HL-60 (cell line): ENCODE results near the gene ABL2.
A peak's percentile ranks its signal among the peaks of the same experiment; 100 is the strongest.

Experiments
- DNase-seq, 2 experiments: peaks; one replicate each; pipeline ENCODE4 v3.0.0-alpha.2; 2010 to 2020; ENCODE audit warnings: low read depth in 1 of 2, low spot score in 1 of 2
- H3K27ac ChIP-seq: fragments of 250-450 bp; sonication (Bioruptor Pico); replicated peaks from 2 replicates; pipeline ENCODE4 v1.5.1; 2020; ENCODE audit warnings: mild to moderate bottlenecking, moderate library complexity
- H3K27me3 ChIP-seq: fragments of 250-450 bp; sonication (Bioruptor Pico); 2 replicates; pipeline ENCODE4 v1.5.1; 2021; ENCODE audit warnings: mild to moderate bottlenecking, moderate library complexity; ENCODE audit not compliant: insufficient read depth, poor library complexity, severe bottlenecking
- H3K4me3 ChIP-seq: replicated peaks from 2 replicates; pipeline ENCODE4 v1.5.1; 2011; ENCODE audit warnings: mild to moderate bottlenecking, control low read depth, low read length; ENCODE audit not compliant: insufficient read depth
- GABPA ChIP-seq: IDR thresholded peaks from 2 replicates; pipeline ENCODE4 v1.6.1; 2012; ENCODE audit warnings: low read depth
- POLR2AphosphoS5 ChIP-seq: IDR thresholded peaks from 2 replicates; pipeline ENCODE4 v1.6.1; 2012; ENCODE audit warnings: low read depth
- REST ChIP-seq: IDR thresholded peaks from 2 replicates; pipeline ENCODE4 v1.6.1; 2012; ENCODE audit warnings: low read depth; ENCODE audit not compliant: insufficient replicate concordance
- SPI1 ChIP-seq: IDR thresholded peaks from 2 replicates; pipeline ENCODE4 v1.6.1; 2012; ENCODE audit warnings: low read depth, mild to moderate bottlenecking, borderline replicate concordance
- TF ChIP-seq, protein P1 (sequence below): IDR thresholded peaks from one replicate; pipeline ENCODE4 v1.5.1; 2011; ENCODE audit warnings: low read length, control low read depth, inconsistent platforms; ENCODE audit not compliant: insufficient read depth

The ABL2 gene

GRCh38 chr1:179091691-179092165, 137.7 kb downstream of the ABL2 start:
- Histone ChIP-seq H3K4me3 (no peak overlapping the region), H3K27ac (peak overlapping the region; percentile 30), H3K27me3 (no peaks in the 10 kb centered on the region)
- peak; percentile 45 to 68 for DNase-seq
- TF ChIP-seq REST (no peak), SPI1 (no peak), GABPA (no peak), POLR2AphosphoS5 (no peak; the same call in 1 of the 2 replicates)
- TF ChIP-seq, protein P1, sequence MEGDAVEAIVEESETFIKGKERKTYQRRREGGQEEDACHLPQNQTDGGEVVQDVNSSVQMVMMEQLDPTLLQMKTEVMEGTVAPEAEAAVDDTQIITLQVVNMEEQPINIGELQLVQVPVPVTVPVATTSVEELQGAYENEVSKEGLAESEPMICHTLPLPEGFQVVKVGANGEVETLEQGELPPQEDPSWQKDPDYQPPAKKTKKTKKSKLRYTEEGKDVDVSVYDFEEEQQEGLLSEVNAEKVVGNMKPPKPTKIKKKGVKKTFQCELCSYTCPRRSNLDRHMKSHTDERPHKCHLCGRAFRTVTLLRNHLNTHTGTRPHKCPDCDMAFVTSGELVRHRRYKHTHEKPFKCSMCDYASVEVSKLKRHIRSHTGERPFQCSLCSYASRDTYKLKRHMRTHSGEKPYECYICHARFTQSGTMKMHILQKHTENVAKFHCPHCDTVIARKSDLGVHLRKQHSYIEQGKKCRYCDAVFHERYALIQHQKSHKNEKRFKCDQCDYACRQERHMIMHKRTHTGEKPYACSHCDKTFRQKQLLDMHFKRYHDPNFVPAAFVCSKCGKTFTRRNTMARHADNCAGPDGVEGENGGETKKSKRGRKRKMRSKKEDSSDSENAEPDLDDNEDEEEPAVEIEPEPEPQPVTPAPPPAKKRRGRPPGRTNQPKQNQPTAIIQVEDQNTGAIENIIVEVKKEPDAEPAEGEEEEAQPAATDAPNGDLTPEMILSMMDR: no peak

GRCh38 chr1:179090923-179091322, 138.6 kb downstream of the ABL2 start:
- Histone ChIP-seq H3K4me3 (no peak overlapping the region), H3K27ac (peak overlapping the region; percentile 30), H3K27me3 (no peaks in the 10 kb centered on the region)
- no peak for DNase-seq
- TF ChIP-seq REST: no peak
- no peak for TF ChIP-seq POLR2AphosphoS5
- no peak for TF ChIP-seq SPI1
- no peak for TF ChIP-seq GABPA

DNA sequence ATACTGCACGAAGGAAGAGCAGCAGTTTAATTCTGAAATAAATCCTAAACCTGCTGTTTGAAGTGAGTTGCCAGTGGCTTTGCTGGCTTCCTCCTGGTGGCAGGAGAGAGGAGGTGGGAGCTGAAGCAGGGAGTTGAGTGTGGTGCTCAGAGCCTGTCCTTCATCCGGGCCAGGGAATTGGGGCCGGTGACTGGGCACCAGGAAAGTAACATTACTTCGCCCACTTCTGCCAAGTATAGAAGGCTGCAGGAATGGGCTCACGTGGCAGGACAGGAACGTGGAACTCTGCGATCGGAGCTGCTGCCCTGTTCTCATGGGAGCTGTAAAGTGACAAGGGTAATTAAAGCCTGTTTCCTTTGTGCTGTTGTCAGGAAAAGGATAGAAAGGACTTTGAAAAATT, 139.0 kb downstream of the ABL2 start:
- TF ChIP-seq REST (no peak), SPI1 (no peak), POLR2AphosphoS5 (no peak), GABPA (no peak)
- TF ChIP-seq, protein P1: no peak
- H3K4me3 ChIP-seq: no peak overlapping the region
- no peaks in the 10 kb centered on the region for H3K27me3 ChIP-seq
- no peak overlapping the region for H3K27ac ChIP-seq
- DNase-seq: no peak
